Right renal pelvis (tissue), 4 donors: ENCODE measurements around the gene SKOR1. TPM values are rescaled to one million over a fixed set of nuclear protein-coding genes. Genes with fewer than 3 reads are reported as not detected.

ENCODE experiments used
- DNase-seq, 4 donors: peaks; one replicate each; pipeline ENCODE4 v3.0.0-alpha.2; 2013; ENCODE audit warnings: low read depth in 4 of 4, low spot score in 3 of 4, missing footprints in 1 of 4
- polyA plus RNA-seq, 4 donors: library from polyadenylated mRNA; unstranded; fragments of 120-200 nt; gene quantifications; one replicate each; pipeline ENCODE4 v1.2.1, GENCODE V29; 2013; ENCODE audit not compliant: insufficient read length in 4 of 4

Gene SKOR1
- polyA plus RNA-seq, 4 donors: 0.20 to 0.51 (median 0.45) TPM

GRCh38 chr15:67813104-67813634 lies 12.1 kb upstream of the SKOR1 start:
- DNase-seq: no peak

DNA sequence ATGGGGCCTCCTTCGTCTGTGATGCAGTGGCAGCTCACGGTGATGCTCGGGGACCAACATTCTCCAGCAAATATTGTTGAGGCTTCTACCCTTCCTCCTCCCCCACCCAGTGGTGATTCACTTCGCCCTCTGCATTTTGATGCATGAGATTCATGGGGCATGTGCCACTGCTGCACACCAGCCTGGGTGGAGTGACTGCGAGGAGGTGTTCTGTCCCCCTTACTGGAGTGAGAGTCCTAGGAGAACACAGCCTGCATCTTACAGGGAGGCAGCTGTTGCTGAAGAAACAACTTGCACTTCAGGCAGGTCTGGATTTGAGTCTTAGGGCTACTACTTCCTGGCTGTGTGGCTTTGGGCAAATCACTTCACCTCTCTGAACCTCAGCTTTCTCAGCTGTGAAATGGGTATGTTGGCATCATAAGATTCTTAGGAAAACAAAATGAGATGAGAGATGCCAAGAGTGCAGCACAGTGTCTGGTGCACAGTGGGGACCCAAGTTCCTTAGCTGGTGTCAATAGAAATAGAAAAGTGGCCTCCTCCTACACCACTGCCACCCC lies 10.2 kb upstream of the SKOR1 start:
- no peak for DNase-seq

DNA sequence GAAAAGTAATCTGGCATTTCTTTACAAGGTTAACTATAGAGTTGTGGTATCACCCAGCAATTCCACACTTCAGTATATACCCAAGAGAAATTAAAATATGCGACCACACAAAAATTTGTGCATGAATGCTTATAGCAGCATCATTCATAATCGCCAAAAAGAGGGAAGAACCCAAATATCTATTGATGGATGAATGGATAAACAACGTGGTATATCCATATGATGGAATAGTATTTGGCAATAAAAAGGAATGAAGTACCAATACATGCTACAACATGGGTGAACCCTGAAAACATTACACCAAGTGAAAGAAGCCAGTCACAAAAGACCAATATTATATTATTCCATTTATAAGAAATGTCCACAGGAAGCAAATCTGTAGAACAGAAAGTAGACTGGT lies 8.6 kb upstream of the SKOR1 start:
- DNase-seq: no peak

DNA sequence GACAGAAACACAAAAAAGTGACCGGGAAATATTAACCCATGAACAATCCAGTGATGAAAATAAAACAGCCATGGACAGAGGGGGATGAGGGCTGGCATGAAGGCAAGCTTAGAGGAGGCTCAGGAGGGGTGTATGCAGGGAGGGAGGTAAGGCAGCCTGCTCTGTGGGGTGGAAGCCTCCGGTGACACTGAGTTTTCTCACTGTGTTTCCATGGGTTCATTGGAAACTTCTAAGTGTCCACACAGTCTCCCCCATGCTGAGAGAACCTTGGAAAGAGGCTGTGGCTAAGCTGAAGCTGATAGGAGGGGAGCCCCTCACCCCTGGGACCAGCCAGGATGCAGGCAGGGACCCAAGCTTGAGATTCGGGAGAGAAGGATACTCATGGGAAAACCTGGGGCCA lies 6.8 kb upstream of the SKOR1 start:
- DNase-seq: no peak

DNA sequence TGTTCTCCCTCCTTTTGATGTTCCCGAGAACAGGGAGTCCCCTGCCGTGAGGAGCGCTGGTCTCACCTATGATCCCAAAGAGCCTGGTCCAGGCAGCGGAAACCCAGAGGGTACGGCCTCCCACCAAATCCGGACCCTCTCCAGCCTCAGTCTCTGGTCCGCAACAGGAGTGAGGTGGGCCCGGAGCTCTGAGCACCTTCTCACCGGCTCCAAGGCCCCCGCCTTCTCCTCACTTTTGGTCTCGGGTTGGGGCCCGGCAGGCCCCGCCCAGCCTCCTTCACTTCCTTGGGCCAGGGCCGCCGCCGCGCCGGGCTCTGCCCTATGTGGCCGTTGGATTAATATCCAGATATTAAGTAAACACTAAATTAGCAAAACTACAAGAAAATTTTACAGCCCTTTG lies 5.7 kb upstream of the SKOR1 start:
- no peak for DNase-seq

DNA sequence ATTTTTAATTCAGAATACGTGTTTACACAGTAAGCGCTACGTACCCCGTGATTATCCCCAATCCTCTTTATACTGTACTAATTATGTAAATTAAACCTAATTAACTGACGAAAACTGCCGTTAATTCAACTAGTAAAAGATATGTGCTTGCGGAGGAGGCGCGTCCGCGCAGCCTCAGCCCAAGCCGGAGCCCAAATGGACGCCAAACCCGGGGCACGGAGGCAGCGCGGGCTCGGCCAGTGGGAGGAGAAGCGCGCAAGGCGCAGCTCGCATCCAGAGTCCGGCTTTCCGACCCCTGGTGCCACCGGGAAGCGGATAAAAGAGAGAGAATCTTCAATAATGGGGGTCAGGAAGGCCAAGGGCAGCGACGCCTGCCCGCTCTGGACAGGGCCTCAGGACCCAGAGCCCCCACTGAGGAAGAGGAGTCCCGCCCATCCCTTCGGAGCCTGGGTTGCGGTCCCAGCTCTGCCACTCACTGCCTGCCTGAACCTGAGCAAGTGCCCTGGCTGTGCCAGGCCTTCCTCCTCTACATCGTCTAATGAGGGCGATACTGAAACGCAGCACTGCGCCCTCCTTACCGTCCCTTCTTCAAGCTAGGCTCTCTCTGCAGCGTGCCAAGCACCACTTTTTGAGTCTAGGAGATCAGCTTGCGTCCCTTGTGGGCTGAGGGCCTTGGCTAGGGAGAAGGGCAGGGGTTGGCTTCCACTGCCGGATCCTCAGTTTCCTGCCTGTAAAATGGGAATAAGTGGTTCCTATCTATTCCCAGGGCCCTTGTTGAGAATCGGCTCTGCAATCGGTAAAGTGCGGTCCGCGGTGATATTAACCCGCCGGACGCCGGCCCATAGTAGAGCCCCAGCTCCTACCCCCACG lies 5.0 kb upstream of the SKOR1 start:
- no peak for DNase-seq

DNA sequence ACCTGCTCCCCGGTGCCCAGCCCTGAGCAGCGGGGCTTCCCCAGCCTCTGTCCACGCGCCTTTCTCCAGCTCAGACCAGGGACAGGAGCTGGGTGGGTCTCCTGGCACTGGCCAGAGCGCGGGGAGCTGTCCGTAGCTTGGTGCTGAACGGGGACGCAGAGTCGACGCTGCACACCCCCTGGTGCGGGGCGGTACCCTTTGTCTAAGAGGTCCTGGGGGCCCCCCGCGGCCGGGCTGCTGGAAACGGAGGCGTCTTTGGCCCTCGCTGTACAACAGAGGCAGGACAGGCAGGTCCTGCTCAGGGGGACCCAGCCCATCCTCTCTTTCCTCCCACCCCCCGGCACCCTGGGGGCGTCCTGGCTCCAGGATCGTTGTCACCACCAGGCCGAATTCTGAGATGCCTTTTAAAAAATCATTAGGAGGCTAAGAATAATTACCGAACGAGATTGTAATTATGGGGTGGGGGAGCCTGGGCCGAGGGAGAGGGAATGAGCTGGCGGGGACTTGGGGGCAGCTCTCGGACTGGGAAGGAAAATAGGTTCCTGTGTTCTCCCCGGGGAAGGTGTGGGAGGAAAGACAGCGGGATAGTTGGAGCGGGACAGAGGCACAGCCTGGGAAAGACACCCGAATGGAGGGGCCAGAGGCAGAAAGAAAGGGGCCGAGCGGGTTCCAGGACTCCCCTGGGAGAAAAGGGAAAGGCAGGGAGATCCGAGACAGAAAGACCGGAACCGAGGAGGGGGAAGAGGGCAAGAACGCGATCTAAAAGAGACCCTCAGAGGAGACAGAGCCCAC lies 4.1 kb upstream of the SKOR1 start:
- no peak for DNase-seq

DNA sequence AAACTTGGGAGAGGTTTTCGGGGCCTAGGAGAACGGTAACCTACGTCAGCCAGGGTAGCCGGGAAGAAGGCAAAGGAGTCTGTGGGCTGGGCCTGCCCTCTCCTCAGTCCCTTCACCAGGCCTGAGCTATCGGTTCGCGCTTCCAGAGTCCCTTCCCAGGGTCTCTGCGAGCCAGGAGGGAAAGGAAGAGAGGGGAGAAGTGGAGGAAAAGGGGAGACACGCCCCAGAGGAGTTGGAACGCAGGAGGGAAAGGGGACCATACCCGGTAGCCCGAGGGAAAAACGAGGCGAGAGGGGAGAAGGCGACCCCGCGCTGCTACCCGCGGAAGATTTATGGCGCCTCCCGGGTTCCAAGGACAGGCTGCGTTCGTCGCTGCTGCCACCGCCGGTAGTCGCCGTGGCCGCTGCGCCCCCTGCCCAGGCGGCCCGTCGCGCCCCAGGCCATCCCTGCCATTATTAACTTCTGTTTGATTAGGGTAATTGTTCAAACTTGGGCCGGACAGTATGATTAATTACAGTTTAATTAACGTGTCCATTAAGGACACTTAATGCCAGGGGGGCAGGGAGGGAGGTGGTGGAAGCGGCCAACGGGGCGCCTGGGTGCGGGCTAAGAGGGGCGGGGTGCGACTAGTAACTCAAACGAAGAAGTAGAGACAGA lies 3.4 kb upstream of the SKOR1 start:
- DNase-seq: no peak

DNA sequence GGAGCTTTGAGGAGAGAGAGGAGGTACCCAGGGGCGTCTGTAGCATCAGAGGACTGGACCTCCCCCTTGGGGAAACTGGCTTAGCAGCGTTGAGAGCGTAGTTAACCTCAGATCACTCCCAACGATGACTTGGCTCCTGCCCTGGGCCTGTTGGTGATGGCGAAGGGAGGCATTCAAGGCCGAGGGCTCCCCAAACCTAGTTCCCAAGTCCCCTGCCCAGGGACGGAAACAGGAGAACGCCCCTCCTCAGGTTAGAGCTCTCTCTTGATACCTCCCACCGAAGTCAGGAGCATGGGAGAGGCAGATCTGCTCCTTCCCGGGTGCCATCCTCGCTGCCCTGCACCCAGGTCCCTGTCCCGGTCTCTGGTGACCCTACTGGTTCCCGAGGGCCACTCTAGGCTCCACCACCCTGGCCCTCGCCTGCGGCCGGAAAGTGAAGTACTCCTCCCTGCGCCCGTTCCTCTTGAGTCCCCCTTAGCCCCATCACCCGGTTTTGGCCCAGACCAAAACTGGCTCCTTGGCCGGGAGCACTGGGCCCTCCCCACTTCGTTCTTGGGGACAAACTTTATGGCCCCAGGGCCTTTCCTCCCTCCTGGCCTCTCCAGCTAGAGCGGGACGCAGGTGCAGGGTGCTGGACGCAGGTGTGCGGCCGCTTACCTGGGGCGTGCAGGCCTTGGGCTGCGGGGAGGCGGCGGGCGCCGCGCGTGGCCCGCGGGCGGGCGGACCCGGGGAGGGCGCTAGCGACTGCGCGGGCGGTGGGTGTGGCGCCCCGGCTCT lies 2.6 kb upstream of the SKOR1 start:
- no peak for DNase-seq

DNA sequence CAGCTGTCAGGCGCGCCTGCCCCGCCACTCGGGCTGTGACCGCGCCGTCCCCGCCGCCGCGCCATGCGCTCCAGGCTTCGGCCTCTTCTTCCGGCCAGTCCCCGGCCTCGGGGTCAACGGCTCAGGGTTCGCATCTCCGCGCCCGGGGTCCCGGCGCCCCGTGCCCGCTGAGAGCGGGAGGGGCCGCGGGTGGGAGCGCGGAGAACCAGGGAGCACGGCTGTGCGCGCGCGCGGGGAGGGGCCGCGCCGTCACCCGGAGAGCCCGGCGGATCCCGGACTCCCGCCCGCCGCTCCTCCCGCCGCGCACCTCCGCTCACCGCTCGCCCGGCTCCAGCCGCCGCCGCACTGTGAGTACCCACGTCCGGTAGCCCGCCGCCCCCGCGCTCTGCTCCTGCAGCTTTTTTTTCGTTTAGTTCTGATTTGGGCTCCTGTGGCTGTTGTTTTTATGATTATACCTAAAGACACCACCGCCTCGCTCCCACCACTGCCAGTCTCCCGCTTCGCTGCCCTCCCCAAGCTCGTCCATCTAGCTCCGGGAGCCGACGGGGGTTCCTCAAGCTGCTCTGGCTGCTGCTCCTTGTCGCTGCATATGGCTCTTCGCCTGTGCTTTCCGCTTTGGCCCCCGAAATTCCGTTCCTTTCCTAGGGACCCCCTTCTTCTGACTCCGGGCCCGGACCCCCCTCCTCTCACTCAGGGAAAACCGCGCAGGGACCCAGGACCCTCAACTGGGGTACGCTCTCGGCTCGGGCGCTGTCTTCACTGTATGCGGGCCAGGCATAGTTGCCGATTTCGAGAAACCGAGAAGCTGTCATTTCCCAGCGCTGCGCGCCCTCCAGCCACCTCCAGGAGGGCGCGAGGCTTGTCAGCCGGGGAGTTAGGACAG lies 1.8 kb upstream of the SKOR1 start:
- DNase-seq: no peak

DNA sequence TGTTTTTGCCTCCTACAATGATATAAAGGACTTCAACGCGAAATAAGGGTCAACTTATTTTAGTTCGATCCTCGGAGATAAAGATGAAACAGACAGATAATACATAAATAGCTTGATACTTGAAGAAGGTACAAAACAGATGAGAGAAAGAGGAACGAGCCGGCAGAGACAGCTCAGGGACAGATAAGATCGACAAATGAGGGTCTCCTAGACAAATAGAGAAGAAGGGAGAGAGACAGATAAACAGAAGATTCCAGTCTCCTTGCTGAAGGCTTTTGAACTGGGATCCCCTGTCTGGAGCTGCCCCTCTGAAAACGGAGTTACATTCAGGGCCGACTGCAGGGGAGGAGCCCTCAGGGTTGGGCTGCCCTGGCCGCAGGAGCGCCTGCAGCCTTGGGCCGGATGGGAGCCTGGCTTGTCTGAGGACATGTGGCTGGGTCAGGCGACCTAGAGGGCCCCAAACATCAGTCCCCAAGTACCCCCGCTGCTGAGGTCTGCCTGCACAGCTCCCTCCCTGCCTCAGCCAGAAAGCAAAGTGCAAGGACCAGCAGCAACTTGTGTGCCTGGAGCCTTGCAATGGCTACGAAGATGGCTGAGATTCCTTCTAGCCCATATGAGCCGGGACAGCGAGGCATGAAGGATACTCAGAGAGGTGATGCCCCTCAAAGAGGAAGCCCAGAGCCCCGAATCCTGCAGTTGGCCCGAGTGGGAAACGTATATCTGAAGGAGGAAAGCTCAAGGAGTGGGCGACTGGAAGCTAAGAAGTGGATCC lies 926 bp upstream of the SKOR1 start:
- DNase-seq: no peak

DNA sequence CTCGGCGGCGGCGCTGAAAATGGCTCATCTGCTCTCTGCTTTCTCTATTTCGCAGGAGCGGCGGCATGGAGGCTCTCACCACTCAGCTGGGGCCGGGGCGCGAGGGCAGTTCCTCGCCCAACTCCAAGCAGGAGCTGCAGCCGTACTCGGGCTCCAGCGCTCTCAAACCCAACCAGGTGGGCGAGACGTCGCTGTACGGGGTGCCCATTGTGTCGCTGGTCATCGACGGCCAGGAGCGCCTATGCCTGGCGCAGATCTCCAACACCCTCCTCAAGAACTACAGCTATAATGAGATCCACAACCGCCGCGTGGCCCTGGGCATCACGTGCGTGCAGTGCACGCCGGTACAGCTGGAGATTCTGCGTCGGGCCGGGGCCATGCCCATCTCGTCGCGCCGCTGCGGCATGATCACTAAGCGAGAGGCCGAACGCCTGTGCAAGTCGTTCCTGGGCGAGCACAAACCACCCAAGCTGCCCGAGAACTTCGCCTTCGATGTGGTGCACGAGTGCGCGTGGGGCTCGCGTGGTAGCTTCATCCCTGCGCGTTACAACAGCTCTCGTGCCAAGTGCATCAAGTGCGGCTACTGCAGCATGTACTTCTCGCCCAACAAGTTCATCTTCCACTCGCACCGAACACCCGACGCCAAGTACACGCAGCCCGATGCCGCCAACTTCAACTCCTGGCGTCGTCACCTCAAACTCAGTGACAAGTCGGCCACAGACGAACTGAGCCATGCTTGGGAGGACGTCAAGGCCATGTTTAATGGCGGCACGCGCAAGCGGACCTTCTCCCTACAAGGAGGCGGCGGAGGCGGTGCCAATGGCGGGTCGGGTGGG lies 790 bp downstream of the SKOR1 start:
- no peak for DNase-seq

DNA sequence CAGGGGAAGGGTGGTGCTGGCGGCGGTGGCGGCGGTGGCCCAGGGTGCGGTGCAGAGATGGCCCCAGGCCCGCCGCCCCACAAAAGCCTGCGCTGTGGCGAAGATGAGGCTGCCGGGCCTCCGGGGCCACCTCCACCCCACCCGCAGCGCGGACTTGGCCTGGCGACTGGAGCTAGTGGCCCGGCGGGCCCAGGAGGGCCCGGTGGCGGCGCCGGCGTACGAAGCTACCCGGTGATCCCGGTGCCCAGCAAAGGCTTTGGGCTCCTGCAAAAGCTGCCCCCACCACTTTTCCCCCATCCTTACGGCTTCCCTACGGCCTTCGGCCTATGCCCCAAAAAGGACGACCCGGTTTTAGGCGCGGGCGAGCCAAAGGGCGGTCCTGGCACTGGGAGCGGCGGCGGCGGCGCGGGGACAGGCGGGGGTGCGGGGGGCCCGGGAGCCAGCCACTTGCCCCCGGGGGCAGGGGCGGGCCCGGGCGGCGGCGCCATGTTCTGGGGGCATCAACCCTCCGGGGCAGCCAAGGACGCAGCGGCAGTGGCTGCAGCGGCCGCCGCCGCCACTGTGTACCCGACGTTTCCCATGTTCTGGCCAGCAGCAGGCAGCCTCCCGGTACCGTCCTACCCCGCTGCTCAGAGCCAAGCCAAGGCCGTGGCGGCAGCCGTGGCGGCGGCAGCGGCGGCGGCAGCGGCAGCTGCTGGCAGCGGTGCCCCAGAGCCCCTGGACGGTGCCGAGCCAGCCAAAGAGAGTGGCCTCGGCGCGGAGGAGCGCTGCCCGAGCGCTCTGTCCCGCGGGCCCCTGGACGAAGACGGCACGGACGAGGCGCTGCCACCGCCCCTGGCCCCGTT lies 1.6 kb downstream of the SKOR1 start:
- no peak for DNase-seq

DNA sequence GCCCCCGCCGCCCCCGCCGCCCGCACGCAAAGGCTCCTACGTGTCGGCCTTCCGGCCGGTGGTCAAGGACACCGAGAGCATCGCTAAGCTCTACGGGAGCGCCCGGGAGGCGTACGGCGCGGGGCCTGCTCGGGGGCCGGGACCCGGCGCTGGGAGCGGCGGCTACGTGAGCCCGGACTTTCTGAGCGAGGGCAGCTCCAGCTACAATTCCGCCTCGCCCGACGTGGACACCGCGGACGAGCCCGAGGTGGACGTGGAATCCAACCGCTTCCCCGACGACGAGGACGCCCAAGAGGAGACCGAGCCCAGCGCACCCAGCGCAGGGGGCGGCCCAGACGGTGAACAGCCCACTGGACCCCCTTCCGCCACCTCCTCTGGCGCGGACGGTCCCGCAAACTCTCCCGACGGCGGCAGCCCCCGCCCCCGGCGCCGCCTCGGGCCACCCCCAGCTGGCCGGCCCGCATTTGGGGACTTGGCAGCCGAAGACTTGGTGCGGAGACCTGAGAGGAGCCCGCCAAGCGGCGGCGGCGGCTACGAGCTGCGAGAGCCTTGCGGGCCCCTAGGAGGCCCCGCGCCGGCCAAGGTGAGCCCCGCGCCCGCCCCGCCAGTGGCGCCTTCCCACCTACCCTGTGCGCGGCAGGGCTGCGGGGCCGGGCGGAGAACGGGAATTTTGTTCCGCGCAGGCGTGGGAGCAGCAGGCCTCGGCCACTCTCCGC lies 2.4 kb downstream of the SKOR1 start:
- no peak for DNase-seq

GRCh38 chr15:67828278-67828968 lies 3.1 kb downstream of the SKOR1 start:
- no peak for DNase-seq
